ENCODE measurements around the gene GRIK5.

GRIK5 gene

GRCh38 chr19:42069619-42070351 lies at the start of gene GRIK5:
GRIK5 (minus strand) TSS chr19:42070206; CDS start chr19:42065770, 4,436 bp downstream.
- DNase-seq (ENCODE audit: insufficient read length, low spot score): no peak
- FAIRE-seq: no peak
- no peak for TF ChIP-seq CTCF (IDR thresholded peaks at IDR 0.05; ENCODE audit: insufficient read depth, missing control alignments)

GRCh38 chr19:42117076-42117475 lies 47.1 kb upstream of the GRIK5 start:
- DNase-seq (ENCODE audit: insufficient read length, low spot score): no peak
- no peak for TF ChIP-seq CTCF (IDR thresholded peaks at IDR 0.05; ENCODE audit: insufficient read depth, missing control alignments)
- no peak for FAIRE-seq

GRCh38 chr19:42116308-42117075 lies 46.5 kb upstream of the GRIK5 start:
- DNase-seq (ENCODE audit: insufficient read length, low spot score) (no peak), FAIRE-seq (no peak)
- TF ChIP-seq CTCF (IDR thresholded peaks at IDR 0.05; ENCODE audit: insufficient read depth, missing control alignments): no peak

GRCh38 chr19:42115705-42116104 lies 45.7 kb upstream of the GRIK5 start:
- FAIRE-seq (no peak), DNase-seq (ENCODE audit: insufficient read length, low spot score) (no peak)
- no peak for TF ChIP-seq CTCF (IDR thresholded peaks at IDR 0.05; ENCODE audit: insufficient read depth, missing control alignments)

- FAIRE-seq: no peak
- no peak for DNase-seq (ENCODE audit: insufficient read length, low spot score)
- no peak for TF ChIP-seq CTCF (IDR thresholded peaks at IDR 0.05; ENCODE audit: insufficient read depth, missing control alignments)
Measured at GRCh38 chr19:42115219-42115618, 45.2 kb upstream of the GRIK5 start.

GRCh38 chr19:42114412-42114811 lies 44.4 kb upstream of the GRIK5 start:
- DNase-seq (ENCODE audit: insufficient read length, low spot score): peak; percentile 56
- no peak for TF ChIP-seq CTCF (IDR thresholded peaks at IDR 0.05; ENCODE audit: insufficient read depth, missing control alignments)
- FAIRE-seq: no peak
